GM12878 (cell line): ENCODE measurements around the gene MTF2.

ENCODE experiments used
- ATF2 ChIP-seq: IDR thresholded peaks from 2 replicates; pipeline ENCODE4 v1.6.1; 2012; ENCODE audit warnings: low read length, inconsistent platforms
- CTCF ChIP-seq, 3 experiments: IDR thresholded peaks in 2 of 3; conservative IDR thresholded peaks in 1 of 3; 2 replicates each; pipeline ENCODE4 v1.5.1; 2011; ENCODE audit warnings: low read depth in 3 of 3, low read length in 3 of 3, mild to moderate bottlenecking in 3 of 3, control low read depth in 2 of 3, moderate library complexity in 2 of 3, inconsistent platforms in 1 of 3, mixed read lengths in 1 of 3; ENCODE audit not compliant: control insufficient read depth in 2 of 3, insufficient read depth in 1 of 3; ENCODE audit errors: extremely low read depth in 1 of 3
- EP300 ChIP-seq, 2 experiments: fragments of 150-350 bp in 1 of 2; IDR thresholded peaks; 2 replicates each; pipeline ENCODE4 v1.6.1; 2011 to 2012; ENCODE audit warnings: low read depth in 2 of 2, low read length in 2 of 2, borderline replicate concordance in 1 of 2, improper control_type of control experiment in 1 of 2, inconsistent platforms in 1 of 2; ENCODE audit not compliant: control insufficient read depth in 1 of 2
- MTA2 ChIP-seq: fragments of 450-650 bp; IDR thresholded peaks from 2 replicates; pipeline ENCODE4 v1.6.1; 2016; ENCODE audit warnings: low read depth, mild to moderate bottlenecking, moderate library complexity
- POLR2AphosphoS5 ChIP-seq: IDR thresholded peaks from 2 replicates; pipeline ENCODE4 v1.6.1; 2011; ENCODE audit warnings: mild to moderate bottlenecking, low read length, inconsistent platforms
- TAF1 ChIP-seq: IDR thresholded peaks from 2 replicates; pipeline ENCODE4 v1.6.1; 2011; ENCODE audit warnings: mild to moderate bottlenecking, low read depth, low read length, borderline replicate concordance
- ZBTB40 ChIP-seq: fragments of 450-650 bp; IDR thresholded peaks from 2 replicates; pipeline ENCODE4 v1.6.1; 2016; ENCODE audit warnings: mild to moderate bottlenecking, moderate library complexity, borderline replicate concordance
- ZNF274 ChIP-seq: IDR thresholded peaks from one replicate; pipeline ENCODE4 v1.8.0; 2011; ENCODE audit not compliant: insufficient read length, insufficient read depth
- TF ChIP-seq, protein P1 (sequence below): IDR thresholded peaks from 2 replicates; pipeline ENCODE4 v1.6.1; 2011; ENCODE audit warnings: borderline replicate concordance, low read depth, mild to moderate bottlenecking, moderate library complexity, low read length; ENCODE audit not compliant: insufficient read depth, poor library complexity, severe bottlenecking

- TF ChIP-seq, protein P1, sequence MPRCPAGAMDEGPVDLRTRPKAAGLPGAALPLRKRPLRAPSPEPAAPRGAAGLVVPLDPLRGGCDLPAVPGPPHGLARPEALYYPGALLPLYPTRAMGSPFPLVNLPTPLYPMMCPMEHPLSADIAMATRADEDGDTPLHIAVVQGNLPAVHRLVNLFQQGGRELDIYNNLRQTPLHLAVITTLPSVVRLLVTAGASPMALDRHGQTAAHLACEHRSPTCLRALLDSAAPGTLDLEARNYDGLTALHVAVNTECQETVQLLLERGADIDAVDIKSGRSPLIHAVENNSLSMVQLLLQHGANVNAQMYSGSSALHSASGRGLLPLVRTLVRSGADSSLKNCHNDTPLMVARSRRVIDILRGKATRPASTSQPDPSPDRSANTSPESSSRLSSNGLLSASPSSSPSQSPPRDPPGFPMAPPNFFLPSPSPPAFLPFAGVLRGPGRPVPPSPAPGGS, result no peak
- no peak for TF ChIP-seq EP300 (IDR thresholded peaks at IDR 0.05; ENCODE audit: borderline replicate concordance in 1 of 2, control insufficient read depth in 1 of 2, low read depth in 2 of 2, low read length in 2 of 2)
- TF ChIP-seq ZBTB40, result no peak
- peak; percentile 47; the same call in 1 of the 2 replicates for TF ChIP-seq POLR2AphosphoS5
- no peak for TF ChIP-seq CTCF (IDR thresholded peaks at IDR 0.05 in 2 of 3, conservative IDR thresholded peaks at IDR 0.05 in 1 of 3; ENCODE audit: control insufficient read depth in 2 of 3, extremely low read depth in 1 of 3, insufficient read depth in 1 of 3, low read depth in 3 of 3, low read length in 3 of 3)
- no peak for TF ChIP-seq ZNF274
- no peak for TF ChIP-seq ATF2
- 0 out of 2 replicates have a peak, but pooled peaks have one; percentile 29 for TF ChIP-seq TAF1
- no peak for TF ChIP-seq MTA2
These were observed 36.7 kb upstream of the MTF2 start for GRCh38 chr1:93042187-93043056.
